GM12878 (cell line): ENCODE data around the gene FKBP15. TPM values are rescaled to one million over a fixed set of nuclear protein-coding genes. Genes with fewer than 3 reads are reported as not detected.

Experiments used
- ATAC-seq: fragments of 200-7000 bp; cut with Tn5 transposase; 3 replicates; pipeline ENCODE4 v1.9.1; 2020; ENCODE audit warnings: mild to moderate bottlenecking, moderate library complexity
- BruUV-seq: library from RNA; stranded (reverse); fragments of 400-500 nt; replicated peaks from 2 replicates; lab custom pipeline; 2021; lab: Mats Ljungman, UMichigan
- CTCF ChIA-PET: fragments of 300-600 bp; sonication (Branson Sonifier 250); formaldehyde crosslinking; extraction: SDS; loops from one replicate; lab custom pipeline; 2021; ENCODE audit warnings: inconsistent platforms; lab: Yijun Ruan, JAX
- POLR2A ChIA-PET: fragments of 350-600 bp; formaldehyde crosslinking; extraction: SDS; loops from one replicate; lab custom pipeline; 2021; ENCODE audit warnings: inconsistent platforms; lab: Charles Lee
- RAD21 ChIA-PET: fragments of 300-600 bp; sonication (Branson Sonifier 250); formaldehyde crosslinking; loops from one replicate; lab custom pipeline; 2023; ENCODE audit warnings: antibody characterized with exemption; ENCODE audit not compliant: unreplicated experiment; lab: Charles Lee
- SMC1A ChIA-PET: fragments of 300-600 bp; sonication (Branson Sonifier 250); formaldehyde crosslinking; loops from one replicate; lab custom pipeline; 2023; ENCODE audit not compliant: unreplicated experiment, uncharacterized antibody; lab: Charles Lee
- DNase-seq: peaks from one replicate; pipeline ENCODE4 v3.0.0-alpha.2; 2011; ENCODE audit warnings: low read depth, low spot score
- FAIRE-seq: peaks from 3 replicates; lab custom pipeline; 2011; peaks lifted over from hg19 to GRCh38; lab: Jason Lieb, UNC
- H2AFZ ChIP-seq: 2 replicates; pipeline ENCODE4 v1.6.0; 2011; ENCODE audit warnings: low read depth, low read length, control low read depth; ENCODE audit not compliant: control insufficient read depth
- H3K27ac ChIP-seq: 2 replicates; pipeline ENCODE4 v1.5.1; 2011; ENCODE audit warnings: control low read depth; ENCODE audit not compliant: control insufficient read depth, insufficient read depth
- H3K27me3 ChIP-seq, 2 experiments: replicated peaks in 1 of 2; 2 replicates each; pipeline versions ENCODE4 v1.6.0 to v1.6.1; 2011; ENCODE audit warnings: low read length in 1 of 2; ENCODE audit not compliant: control insufficient read depth in 2 of 2, insufficient read depth in 2 of 2
- H3K36me3 ChIP-seq, 2 experiments: 2 replicates each; pipeline ENCODE4 v1.5.1; 2011; ENCODE audit warnings: low read length in 1 of 2; ENCODE audit not compliant: control insufficient read depth in 2 of 2, insufficient read depth in 2 of 2
- H3K4me1 ChIP-seq: 2 replicates; pipeline ENCODE4 v1.6.1; 2011; ENCODE audit warnings: mild to moderate bottlenecking, low read length, moderate library complexity, mixed read lengths; ENCODE audit not compliant: control insufficient read depth, insufficient read depth
- H3K4me2 ChIP-seq: 2 replicates; pipeline ENCODE4 v1.6.0; 2011; ENCODE audit warnings: control low read depth; ENCODE audit not compliant: control insufficient read depth, insufficient read depth
- H3K4me3 ChIP-seq: fragments of 200-600 bp; sonication (generic); 2 replicates; pipeline ENCODE4 v1.5.1; 2016
- H3K79me2 ChIP-seq: 2 replicates; pipeline ENCODE4 v1.6.0; 2011; ENCODE audit warnings: low read length; ENCODE audit not compliant: control insufficient read depth, insufficient read depth
- H3K9ac ChIP-seq: 2 replicates; pipeline ENCODE4 v1.8.0; 2011; ENCODE audit warnings: low read length, control low read depth, mixed read lengths; ENCODE audit not compliant: control insufficient read depth, insufficient read depth
- H3K9me3 ChIP-seq: replicated peaks from 3 replicates; pipeline ENCODE4 v1.5.1; 2011; ENCODE audit warnings: mild to moderate bottlenecking, low read length; ENCODE audit not compliant: control insufficient read depth, insufficient read depth
- H4K20me1 ChIP-seq: 2 replicates; pipeline ENCODE4 v1.6.0; 2011; ENCODE audit not compliant: control insufficient read depth, insufficient read depth
- EGR1 ChIP-seq, 2 experiments: IDR thresholded peaks; 1 replicate in 1 of 2; 2 replicates in 1 of 2; pipeline ENCODE4 v1.6.1; 2011 to 2012; ENCODE audit warnings: low read depth in 2 of 2, low read length in 2 of 2, borderline replicate concordance in 1 of 2, mild to moderate bottlenecking in 1 of 2, moderate library complexity in 1 of 2
- IKZF2 ChIP-seq, 2 experiments: fragments of 450-650 bp; IDR thresholded peaks; 2 replicates each; pipeline ENCODE4 v1.6.1; 2017; ENCODE audit warnings: mild to moderate bottlenecking in 2 of 2, moderate library complexity in 2 of 2
- LARP7 ChIP-seq: fragments of 450-650 bp; IDR thresholded peaks from 2 replicates; pipeline ENCODE4 v1.6.1; 2017; ENCODE audit warnings: mild to moderate bottlenecking
- MAX ChIP-seq: IDR thresholded peaks from 2 replicates; pipeline ENCODE4 v1.6.1; 2012; ENCODE audit warnings: low read depth, low read length, improper control_type of control experiment
- NFXL1 ChIP-seq: fragments of 450-650 bp; IDR thresholded peaks from 2 replicates; pipeline ENCODE4 v1.6.1; 2017; ENCODE audit warnings: antibody characterized with exemption, mild to moderate bottlenecking, borderline replicate concordance
- PAX8 ChIP-seq: fragments of 450-650 bp; IDR thresholded peaks from 2 replicates; pipeline ENCODE4 v1.6.1; 2017; ENCODE audit warnings: mild to moderate bottlenecking, moderate library complexity
- POU2F2 ChIP-seq: IDR thresholded peaks from 3 replicates; pipeline ENCODE4 v1.6.1; 2011; ENCODE audit warnings: low read depth, mild to moderate bottlenecking, low read length, borderline replicate concordance
- RUNX3 ChIP-seq: IDR thresholded peaks from 2 replicates; pipeline ENCODE4 v1.6.1; 2012; ENCODE audit warnings: low read length, inconsistent platforms
- SMAD1 ChIP-seq: fragments of 450-650 bp; IDR thresholded peaks from 2 replicates; pipeline ENCODE4 v1.6.1; 2018; ENCODE audit warnings: mild to moderate bottlenecking, low read depth; ENCODE audit not compliant: partially characterized antibody
- SMARCA5 ChIP-seq: fragments of 450-650 bp; IDR thresholded peaks from 2 replicates; pipeline ENCODE4 v1.6.1; 2017; ENCODE audit warnings: mild to moderate bottlenecking
- SRF ChIP-seq, 2 experiments: IDR thresholded peaks; 2 replicates each; pipeline ENCODE4 v1.6.1; 2011; ENCODE audit warnings: low read depth in 2 of 2, low read length in 2 of 2, mild to moderate bottlenecking in 1 of 2, moderate library complexity in 1 of 2
- SUPT20H ChIP-seq: IDR thresholded peaks from 2 replicates; pipeline ENCODE4 v1.6.1; 2011; ENCODE audit warnings: low read depth, mild to moderate bottlenecking, low read length, moderate library complexity, borderline replicate concordance; ENCODE audit not compliant: control insufficient read depth
- TBL1XR1 ChIP-seq: IDR thresholded peaks from 2 replicates; pipeline ENCODE4 v1.6.1; 2012; ENCODE audit warnings: low read depth, low read length, improper control_type of control experiment
- TCF3 ChIP-seq: IDR thresholded peaks from 2 replicates; pipeline ENCODE4 v1.6.1; 2012; ENCODE audit warnings: low read depth, mild to moderate bottlenecking, low read length, borderline replicate concordance; ENCODE audit not compliant: insufficient read depth
- USF1 ChIP-seq: IDR thresholded peaks from 2 replicates; pipeline ENCODE4 v1.6.1; 2011; ENCODE audit warnings: borderline replicate concordance, low read depth, mild to moderate bottlenecking, moderate library complexity, mixed read lengths, low read length; ENCODE audit not compliant: insufficient read depth; ENCODE audit errors: extremely low read length
- YY1 ChIP-seq: IDR thresholded peaks from 2 replicates; pipeline ENCODE4 v1.6.1; 2011; ENCODE audit warnings: low read depth, mild to moderate bottlenecking, low read length
- WGBS: methylation state at CpG from one replicate; pipeline ENCODE4 v1.1.6; 2016; ENCODE audit warnings: low lambda C conversion rate; ENCODE audit not compliant: insufficient replicate concordance, insufficient coverage; ENCODE audit errors: missing lambda C conversion rate; 5-methylcytosine and 5-hydroxymethylcytosine counted together
- in situ Hi-C: fragments of 300-500 bp; cut with MboI; formaldehyde crosslinking; loops from 9 replicates; pipeline ENCODE4 v1.14.3; 2018; ENCODE audit warnings: mixed read lengths
- intact Hi-C: fragments of 100-400 bp; cut with micrococcal nuclease; formaldehyde crosslinking; loops from one replicate; pipeline ENCODE4 v1.14.2; 2022; ENCODE audit not compliant: unreplicated experiment
- polyA plus RNA-seq, 11 experiments: library from polyadenylated mRNA; depleted of rRNA in 4 of 11; unstranded in 6 of 11; stranded (reverse) in 5 of 11; fragments of >200 nt; fragmentation: Nextera tagmentation in 4 of 11; fragmentation: Illumina TruSeq in 1 of 11; extraction: Ambion mirVana in 4 of 11; extraction: Trizol in 1 of 11; gene quantifications; 1 replicate in 1 of 11; 2 replicates in 10 of 11; pipeline versions ENCODE4 v1.2.1 to v1.2.3, GENCODE V29; 2011 to 2016; ENCODE audit warnings: inconsistent platforms in 2 of 11, missing spikeins in 2 of 11, low read depth in 1 of 11
- total RNA-seq, 4 experiments: library from RNA; depleted of rRNA in 3 of 4; stranded (reverse); fragments of >200 nt in 3 of 4; fragmentation: Illumina TruSeq in 1 of 4; extraction: Trizol in 1 of 4; gene quantifications; 2 replicates each; pipeline versions ENCODE4 v1.2.1 to v1.2.3, GENCODE V29; 2013 to 2021
- TF ChIP-seq, protein P1 (sequence below): IDR thresholded peaks from 2 replicates; pipeline ENCODE4 v1.6.1; 2012; ENCODE audit warnings: low read depth, low read length, improper control_type of control experiment
- TF ChIP-seq, protein P2 (sequence below): fragments of 450-650 bp; IDR thresholded peaks from 2 replicates; pipeline ENCODE4 v1.6.1; 2017; ENCODE audit warnings: mild to moderate bottlenecking, moderate library complexity

Gene FKBP15
- total and polyA plus RNA-seq, 10 of the 15 experiments (the other 5 are each of a cell fraction or from before 2014, with no cell fraction given): 5.0 to 53.4 (median 21.2) TPM

DNA sequence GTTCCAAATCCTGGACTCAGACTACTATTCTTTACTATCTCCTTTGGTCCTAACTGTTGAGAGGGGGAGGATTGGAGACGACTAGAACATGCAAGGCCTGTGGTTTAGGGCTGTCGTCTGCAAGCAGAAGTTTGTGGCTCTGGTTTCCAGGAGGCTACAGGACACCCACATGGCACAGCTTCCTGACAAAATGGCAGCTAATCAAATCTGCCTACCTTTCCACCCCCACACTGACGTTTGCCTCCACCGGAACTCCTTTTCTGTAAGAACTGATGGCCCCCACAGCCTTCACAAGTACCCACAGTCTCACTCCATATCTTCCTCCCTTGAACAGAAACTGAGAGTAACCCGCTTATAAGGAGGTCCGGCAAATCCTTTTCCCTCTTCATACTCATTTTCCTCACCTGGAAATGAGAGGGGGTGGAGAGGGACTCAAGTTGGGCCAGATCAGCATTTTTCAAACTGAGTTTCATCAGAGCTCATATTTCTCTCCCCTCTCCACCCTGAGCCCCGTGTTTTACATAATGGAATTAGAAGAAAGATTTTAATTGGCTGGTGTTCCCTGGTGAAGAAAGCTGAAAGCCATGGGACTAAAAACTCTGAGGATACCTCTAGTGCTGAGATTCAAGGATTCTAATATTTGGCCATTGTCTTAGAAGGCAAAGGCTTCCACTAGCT is 65.0 kb downstream of the FKBP15 start:
- intact Hi-C loops: no loop called here
- Histone ChIP-seq H3K27ac (no peak overlapping the region), H3K4me1 (no peaks in the 10 kb centered on the region), H3K36me3 (peaks cover 0 to under 1% of the 10 kb centered on the region in 2 experiments; a peak in 2 of 4 replicates), H4K20me1 (no peaks in the 10 kb centered on the region), H3K27me3 (no peaks in the 10 kb centered on the region), H3K9ac (no peak overlapping the region), H3K4me3 (no peak overlapping the region), H3K4me2 (no peak overlapping the region), H3K9me3 (no peaks in the 10 kb centered on the region), H2AFZ (no peak overlapping the region), H3K79me2 (no peaks in the 10 kb centered on the region)
- no TSS peak for BruUV-seq
- CTCF ChIA-PET: interaction anchor here (1.2 kb wide), 1 partner anchor 44 kb away, joined by 5 read pairs; no protein-coding TSS in a partner anchor
- FAIRE-seq (no peak), ATAC-seq (no peak), DNase-seq (no peak)
- RAD21 ChIA-PET: interaction anchor here (1.0 kb wide), 1 partner anchor 64 kb away, joined by 3 read pairs; no protein-coding TSS in a partner anchor
- POLR2A ChIA-PET: no interaction called here
- WGBS: 28% methylated on average over 7 of the region's 7 CpGs
- SMC1A ChIA-PET: interaction anchor here (0.6 to 1.5 kb wide), 3 partner anchors 19 to 119 kb away, joined by 3 to 4 read pairs (median 4); partner anchors contain the start of gene CDC26
- in situ Hi-C loops: no loop called here
- TF ChIP-seq, protein P1, sequence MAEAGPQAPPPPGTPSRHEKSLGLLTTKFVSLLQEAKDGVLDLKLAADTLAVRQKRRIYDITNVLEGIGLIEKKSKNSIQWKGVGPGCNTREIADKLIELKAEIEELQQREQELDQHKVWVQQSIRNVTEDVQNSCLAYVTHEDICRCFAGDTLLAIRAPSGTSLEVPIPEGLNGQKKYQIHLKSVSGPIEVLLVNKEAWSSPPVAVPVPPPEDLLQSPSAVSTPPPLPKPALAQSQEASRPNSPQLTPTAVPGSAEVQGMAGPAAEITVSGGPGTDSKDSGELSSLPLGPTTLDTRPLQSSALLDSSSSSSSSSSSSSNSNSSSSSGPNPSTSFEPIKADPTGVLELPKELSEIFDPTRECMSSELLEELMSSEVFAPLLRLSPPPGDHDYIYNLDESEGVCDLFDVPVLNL: no peak
- no peak for TF ChIP-seq TBL1XR1
- TF ChIP-seq SRF (IDR thresholded peaks at IDR 0.05; ENCODE audit: low read depth in 2 of 2, low read length in 2 of 2): peak; percentile 45 to 81; a peak in 2 of 4 replicates
- TF ChIP-seq, protein P2, sequence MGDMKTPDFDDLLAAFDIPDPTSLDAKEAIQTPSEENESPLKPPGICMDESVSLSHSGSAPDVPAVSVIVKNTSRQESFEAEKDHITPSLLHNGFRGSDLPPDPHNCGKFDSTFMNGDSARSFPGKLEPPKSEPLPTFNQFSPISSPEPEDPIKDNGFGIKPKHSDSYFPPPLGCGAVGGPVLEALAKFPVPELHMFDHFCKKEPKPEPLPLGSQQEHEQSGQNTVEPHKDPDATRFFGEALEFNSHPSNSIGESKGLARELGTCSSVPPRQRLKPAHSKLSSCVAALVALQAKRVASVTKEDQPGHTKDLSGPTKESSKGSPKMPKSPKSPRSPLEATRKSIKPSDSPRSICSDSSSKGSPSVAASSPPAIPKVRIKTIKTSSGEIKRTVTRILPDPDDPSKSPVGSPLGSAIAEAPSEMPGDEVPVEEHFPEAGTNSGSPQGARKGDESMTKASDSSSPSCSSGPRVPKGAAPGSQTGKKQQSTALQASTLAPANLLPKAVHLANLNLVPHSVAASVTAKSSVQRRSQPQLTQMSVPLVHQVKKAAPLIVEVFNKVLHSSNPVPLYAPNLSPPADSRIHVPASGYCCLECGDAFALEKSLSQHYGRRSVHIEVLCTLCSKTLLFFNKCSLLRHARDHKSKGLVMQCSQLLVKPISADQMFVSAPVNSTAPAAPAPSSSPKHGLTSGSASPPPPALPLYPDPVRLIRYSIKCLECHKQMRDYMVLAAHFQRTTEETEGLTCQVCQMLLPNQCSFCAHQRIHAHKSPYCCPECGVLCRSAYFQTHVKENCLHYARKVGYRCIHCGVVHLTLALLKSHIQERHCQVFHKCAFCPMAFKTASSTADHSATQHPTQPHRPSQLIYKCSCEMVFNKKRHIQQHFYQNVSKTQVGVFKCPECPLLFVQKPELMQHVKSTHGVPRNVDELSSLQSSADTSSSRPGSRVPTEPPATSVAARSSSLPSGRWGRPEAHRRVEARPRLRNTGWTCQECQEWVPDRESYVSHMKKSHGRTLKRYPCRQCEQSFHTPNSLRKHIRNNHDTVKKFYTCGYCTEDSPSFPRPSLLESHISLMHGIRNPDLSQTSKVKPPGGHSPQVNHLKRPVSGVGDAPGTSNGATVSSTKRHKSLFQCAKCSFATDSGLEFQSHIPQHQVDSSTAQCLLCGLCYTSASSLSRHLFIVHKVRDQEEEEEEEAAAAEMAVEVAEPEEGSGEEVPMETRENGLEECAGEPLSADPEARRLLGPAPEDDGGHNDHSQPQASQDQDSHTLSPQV: no peak
- TF ChIP-seq SUPT20H: no peak
- no peak for TF ChIP-seq MAX
- TF ChIP-seq IKZF2 (IDR thresholded peaks at IDR 0.05): no peak
- TF ChIP-seq RUNX3: no peak
- no peak for TF ChIP-seq PAX8
- TF ChIP-seq SMARCA5: no peak
- no peak for TF ChIP-seq USF1
- no peak for TF ChIP-seq POU2F2
- 0 out of 2 replicates have a peak, but pooled peaks have one; percentile 39 for TF ChIP-seq YY1
- no peak for TF ChIP-seq NFXL1
- TF ChIP-seq TCF3: no peak
- TF ChIP-seq SMAD1: no peak
- TF ChIP-seq LARP7: no peak
- 0 out of 3 replicates have a peak, but pooled peaks of 1 of the 2 experiments have one; percentile 23 for TF ChIP-seq EGR1 (IDR thresholded peaks at IDR 0.05; ENCODE audit: borderline replicate concordance in 1 of 2, low read depth in 2 of 2, low read length in 2 of 2)
